A549 (cell line): ENCODE data around the gene IFNL3.

ENCODE experiments used
- POLR2A ChIP-seq: IDR thresholded peaks from 2 replicates; pipeline ENCODE4 v1.6.1; 2012; ENCODE audit warnings: mild to moderate bottlenecking, low read length
- RAD21 ChIP-seq, 2 experiments: fragments of >200 bp in 1 of 2; sonication (Bioruptor Twin) in 1 of 2; formaldehyde crosslinking in 1 of 2; IDR thresholded peaks in 1 of 2; conservative IDR thresholded peaks in 1 of 2; 2 replicates in 1 of 2; 3 replicates in 1 of 2; pipeline ENCODE4 v1.6.1; 2012 to 2018; ENCODE audit warnings: inconsistent platforms in 1 of 2
- SREBF2 ChIP-seq: fragments of 450-650 bp; IDR thresholded peaks from 2 replicates; pipeline ENCODE4 v1.6.1; 2014; ENCODE audit warnings: mild to moderate bottlenecking, moderate library complexity
- TF ChIP-seq, protein P1 (sequence below): fragments of >200 bp; sonication (Bioruptor Twin); formaldehyde crosslinking; IDR thresholded peaks from 3 replicates; pipeline ENCODE4 v1.5.1; 2016
- TF ChIP-seq, protein P2 (sequence below): fragments of 200-600 bp; sonication (generic); IDR thresholded peaks from 2 replicates; pipeline ENCODE4 v1.6.1; 2016; ENCODE audit warnings: antibody characterized with exemption, mild to moderate bottlenecking, moderate library complexity

DNA sequence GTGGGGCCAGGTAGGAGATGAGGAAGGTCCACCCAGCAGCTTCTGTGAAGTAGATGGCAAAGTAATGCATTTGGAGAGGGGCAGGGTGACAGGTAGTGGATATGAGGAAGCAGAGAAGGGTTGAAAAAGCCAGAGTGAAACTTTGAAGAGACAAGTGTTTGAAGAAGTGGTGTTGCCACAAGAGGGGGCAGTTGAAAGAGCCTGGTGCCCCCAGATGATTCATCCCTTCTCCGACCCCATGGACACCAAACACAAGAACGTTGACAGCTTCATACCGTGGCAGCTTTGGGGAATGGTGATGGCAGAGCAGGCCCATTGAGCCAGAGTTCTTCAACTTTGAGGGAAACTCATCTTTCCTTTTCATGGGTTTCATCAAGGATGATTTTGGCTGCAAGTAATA is 19.9 kb downstream of the IFNL3 start:
- TF ChIP-seq, protein P1, sequence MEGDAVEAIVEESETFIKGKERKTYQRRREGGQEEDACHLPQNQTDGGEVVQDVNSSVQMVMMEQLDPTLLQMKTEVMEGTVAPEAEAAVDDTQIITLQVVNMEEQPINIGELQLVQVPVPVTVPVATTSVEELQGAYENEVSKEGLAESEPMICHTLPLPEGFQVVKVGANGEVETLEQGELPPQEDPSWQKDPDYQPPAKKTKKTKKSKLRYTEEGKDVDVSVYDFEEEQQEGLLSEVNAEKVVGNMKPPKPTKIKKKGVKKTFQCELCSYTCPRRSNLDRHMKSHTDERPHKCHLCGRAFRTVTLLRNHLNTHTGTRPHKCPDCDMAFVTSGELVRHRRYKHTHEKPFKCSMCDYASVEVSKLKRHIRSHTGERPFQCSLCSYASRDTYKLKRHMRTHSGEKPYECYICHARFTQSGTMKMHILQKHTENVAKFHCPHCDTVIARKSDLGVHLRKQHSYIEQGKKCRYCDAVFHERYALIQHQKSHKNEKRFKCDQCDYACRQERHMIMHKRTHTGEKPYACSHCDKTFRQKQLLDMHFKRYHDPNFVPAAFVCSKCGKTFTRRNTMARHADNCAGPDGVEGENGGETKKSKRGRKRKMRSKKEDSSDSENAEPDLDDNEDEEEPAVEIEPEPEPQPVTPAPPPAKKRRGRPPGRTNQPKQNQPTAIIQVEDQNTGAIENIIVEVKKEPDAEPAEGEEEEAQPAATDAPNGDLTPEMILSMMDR = no peak
- TF ChIP-seq, protein P2, sequence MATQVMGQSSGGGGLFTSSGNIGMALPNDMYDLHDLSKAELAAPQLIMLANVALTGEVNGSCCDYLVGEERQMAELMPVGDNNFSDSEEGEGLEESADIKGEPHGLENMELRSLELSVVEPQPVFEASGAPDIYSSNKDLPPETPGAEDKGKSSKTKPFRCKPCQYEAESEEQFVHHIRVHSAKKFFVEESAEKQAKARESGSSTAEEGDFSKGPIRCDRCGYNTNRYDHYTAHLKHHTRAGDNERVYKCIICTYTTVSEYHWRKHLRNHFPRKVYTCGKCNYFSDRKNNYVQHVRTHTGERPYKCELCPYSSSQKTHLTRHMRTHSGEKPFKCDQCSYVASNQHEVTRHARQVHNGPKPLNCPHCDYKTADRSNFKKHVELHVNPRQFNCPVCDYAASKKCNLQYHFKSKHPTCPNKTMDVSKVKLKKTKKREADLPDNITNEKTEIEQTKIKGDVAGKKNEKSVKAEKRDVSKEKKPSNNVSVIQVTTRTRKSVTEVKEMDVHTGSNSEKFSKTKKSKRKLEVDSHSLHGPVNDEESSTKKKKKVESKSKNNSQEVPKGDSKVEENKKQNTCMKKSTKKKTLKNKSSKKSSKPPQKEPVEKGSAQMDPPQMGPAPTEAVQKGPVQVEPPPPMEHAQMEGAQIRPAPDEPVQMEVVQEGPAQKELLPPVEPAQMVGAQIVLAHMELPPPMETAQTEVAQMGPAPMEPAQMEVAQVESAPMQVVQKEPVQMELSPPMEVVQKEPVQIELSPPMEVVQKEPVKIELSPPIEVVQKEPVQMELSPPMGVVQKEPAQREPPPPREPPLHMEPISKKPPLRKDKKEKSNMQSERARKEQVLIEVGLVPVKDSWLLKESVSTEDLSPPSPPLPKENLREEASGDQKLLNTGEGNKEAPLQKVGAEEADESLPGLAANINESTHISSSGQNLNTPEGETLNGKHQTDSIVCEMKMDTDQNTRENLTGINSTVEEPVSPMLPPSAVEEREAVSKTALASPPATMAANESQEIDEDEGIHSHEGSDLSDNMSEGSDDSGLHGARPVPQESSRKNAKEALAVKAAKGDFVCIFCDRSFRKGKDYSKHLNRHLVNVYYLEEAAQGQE = no peak
- TF ChIP-seq RAD21 (conservative IDR thresholded peaks at IDR 0.05 in 1 of 2, IDR thresholded peaks at IDR 0.05 in 1 of 2) (0 out of 5 replicates have a peak, but pooled peaks of 1 of the 2 experiments have one; percentile 8), SREBF2 (no peak), POLR2A (no peak)
